Right lobe of liver (tissue), 4 donors: ENCODE data around the gene ULBP2.

Experiments used
- POLR2A ChIP-seq: fragments of 450-650 bp; IDR thresholded peaks from one replicate; pipeline ENCODE4 v1.6.1; 2017; ENCODE audit warnings: antibody characterized with exemption, mild to moderate bottlenecking
- TF ChIP-seq, protein P1 (sequence below), 4 donors: fragments of 200-600 bp in 3 of 4; fragments of 450-650 bp in 1 of 4; IDR thresholded peaks; one replicate each; pipeline versions ENCODE4 v1.5.1 to v1.8.0; 2016 to 2022; ENCODE audit warnings: antibody characterized with exemption in 4 of 4, mild to moderate bottlenecking in 2 of 4
- donor health status: DM: no; HTN: no; CAD: no.
- donor health status: DM: no; HTN: no; CAD: no.
- donor health status: DM: no; HTN: yes; CAD: no.

DNA sequence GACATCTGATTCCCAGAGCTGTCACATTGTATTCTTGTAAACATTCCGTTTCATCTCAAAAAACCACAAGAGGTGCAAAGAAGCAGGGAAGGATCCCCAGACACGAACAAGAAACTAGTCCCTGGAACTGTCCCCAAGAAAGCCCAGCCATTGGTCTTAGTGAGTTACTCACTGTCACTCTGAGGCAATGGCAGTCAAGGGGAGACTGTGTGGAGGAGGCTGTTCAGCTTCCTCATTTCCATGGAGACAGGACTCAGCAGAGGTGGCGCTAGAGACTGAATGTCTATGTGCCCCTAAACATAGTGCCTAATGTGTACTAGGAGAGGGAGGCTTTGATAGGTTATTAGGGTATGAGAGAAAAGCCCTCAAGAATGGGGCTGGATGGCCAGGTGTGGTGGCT is 33.0 kb downstream of the ULBP2 start:
- TF ChIP-seq, protein P1, sequence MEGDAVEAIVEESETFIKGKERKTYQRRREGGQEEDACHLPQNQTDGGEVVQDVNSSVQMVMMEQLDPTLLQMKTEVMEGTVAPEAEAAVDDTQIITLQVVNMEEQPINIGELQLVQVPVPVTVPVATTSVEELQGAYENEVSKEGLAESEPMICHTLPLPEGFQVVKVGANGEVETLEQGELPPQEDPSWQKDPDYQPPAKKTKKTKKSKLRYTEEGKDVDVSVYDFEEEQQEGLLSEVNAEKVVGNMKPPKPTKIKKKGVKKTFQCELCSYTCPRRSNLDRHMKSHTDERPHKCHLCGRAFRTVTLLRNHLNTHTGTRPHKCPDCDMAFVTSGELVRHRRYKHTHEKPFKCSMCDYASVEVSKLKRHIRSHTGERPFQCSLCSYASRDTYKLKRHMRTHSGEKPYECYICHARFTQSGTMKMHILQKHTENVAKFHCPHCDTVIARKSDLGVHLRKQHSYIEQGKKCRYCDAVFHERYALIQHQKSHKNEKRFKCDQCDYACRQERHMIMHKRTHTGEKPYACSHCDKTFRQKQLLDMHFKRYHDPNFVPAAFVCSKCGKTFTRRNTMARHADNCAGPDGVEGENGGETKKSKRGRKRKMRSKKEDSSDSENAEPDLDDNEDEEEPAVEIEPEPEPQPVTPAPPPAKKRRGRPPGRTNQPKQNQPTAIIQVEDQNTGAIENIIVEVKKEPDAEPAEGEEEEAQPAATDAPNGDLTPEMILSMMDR (IDR thresholded peaks at IDR 0.05): no peak
- TF ChIP-seq POLR2A: no peak
